ENCODE results near the gene TMEM253. TPM values are rescaled to one million over a fixed set of nuclear protein-coding genes. Genes with fewer than 3 reads are reported as not detected.
A peak's percentile ranks its signal among the peaks of the same experiment; 100 is the strongest.

TMEM253 gene
- total RNA-seq, 4 donors from 2014 or later: 0.81 to 3.1 (median 2.8) TPM; not detected in 1

DNA sequence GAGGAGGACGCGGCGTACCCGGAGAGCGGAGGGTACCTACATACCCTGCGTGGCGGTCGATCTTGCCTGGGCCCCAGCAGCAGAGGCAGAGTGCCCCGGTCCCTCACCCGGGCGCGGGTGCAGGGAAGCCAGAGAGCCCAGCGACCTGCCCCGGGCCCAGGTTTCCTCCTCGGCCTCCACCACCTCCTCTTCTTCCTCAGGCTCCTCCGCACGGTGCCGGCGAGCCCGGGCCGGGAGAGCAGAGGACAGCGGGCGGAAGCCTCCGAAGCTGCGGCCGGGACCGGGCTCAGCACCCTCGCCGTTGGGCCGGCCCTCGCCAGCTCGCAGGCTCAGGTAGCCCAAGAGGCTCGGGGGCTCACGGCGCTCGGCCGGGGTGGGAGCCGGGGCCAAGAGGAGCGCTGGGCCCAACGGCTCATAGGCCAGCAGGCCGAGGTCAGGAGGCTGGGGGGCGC lies 9.0 kb upstream of the TMEM253 start:
- intact Hi-C loops (cut with DNase I): loop anchor here (2.0 to 5.0 kb wide), 2 partner anchors 23 to 75 kb away; no protein-coding TSS in a partner anchor
- H3K27me3 ChIP-seq: no peaks in the 10 kb centered on the region
- DNase-seq: peak; percentile 46 to 62
- 36 to 37% methylated on average over 22 of the region's 42 CpGs for WGBS, 2 donors
- TF ChIP-seq POLR2A (IDR thresholded peaks at IDR 0.05): no peak
- no peak for TF ChIP-seq CTCF (IDR thresholded peaks at IDR 0.05)
- H3K9me3 ChIP-seq: no peaks in the 10 kb centered on the region
- H3K27ac ChIP-seq: peak overlapping the region; percentile 83 to 98 (median 96)
- H3K4me3 ChIP-seq (replicated peaks in 1 of 3): peak overlapping the region in 1 of 3 donors; percentile 11
- peaks cover 11 to 15% of the 10 kb centered on the region in 2 donors for H3K36me3 ChIP-seq
- peaks cover 31 to 50% of the 10 kb centered on the region in 2 donors for H3K4me1 ChIP-seq

DNA sequence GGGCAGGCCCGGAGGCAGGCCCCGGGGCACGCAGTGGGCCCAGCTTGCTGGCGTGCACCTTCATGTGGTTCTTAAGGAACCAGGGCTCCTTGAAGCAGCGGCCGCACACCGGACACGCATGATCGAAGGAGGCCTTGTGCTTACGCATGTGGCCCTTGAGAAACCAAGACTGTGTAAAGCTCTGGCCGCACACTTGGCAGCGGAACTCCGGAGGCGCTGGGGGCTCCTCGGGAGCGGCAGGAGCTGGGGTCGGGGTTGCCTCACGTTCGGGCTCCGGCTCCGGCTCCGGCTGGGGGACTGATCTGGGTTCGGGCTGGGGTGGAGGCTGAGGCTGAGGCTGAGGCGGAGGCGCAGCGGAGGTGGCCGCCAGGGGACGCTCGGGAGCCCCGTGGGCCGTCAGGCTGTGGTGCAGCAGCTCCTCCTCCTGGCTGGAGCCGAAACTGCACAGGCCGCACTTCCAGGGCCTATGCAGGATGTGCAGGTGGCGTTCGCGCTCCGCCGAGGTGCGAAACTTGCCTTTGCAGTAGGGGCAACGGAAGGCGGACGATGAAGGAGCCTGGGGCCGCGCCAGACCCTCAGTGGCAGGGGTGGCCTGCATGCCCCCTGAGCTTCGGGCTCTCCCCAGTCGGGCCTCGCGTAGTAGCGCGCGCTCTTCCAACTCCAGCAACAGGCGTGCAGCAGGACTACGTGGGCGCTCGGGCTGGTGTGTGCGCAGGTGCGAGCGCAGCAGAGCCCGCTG lies 8.4 kb upstream of the TMEM253 start:
- Histone ChIP-seq H3K27me3 (no peaks in the 10 kb centered on the region), H3K27ac (peak overlapping the region; percentile 83 to 98 (median 96)), H3K4me3 (replicated peaks in 1 of 3) (peak overlapping the region in 1 of 3 donors; percentile 11), H3K36me3 (peaks cover 11 to 15% of the 10 kb centered on the region in 2 donors), H3K4me1 (peaks cover 35 to 56% of the 10 kb centered on the region in 2 donors), H3K9me3 (no peaks in the 10 kb centered on the region)
- WGBS, 2 donors: 40 to 46% methylated on average over 18 to 35 of the region's 59 CpGs
- intact Hi-C loops (cut with DNase I): loop anchor here (2.0 to 5.0 kb wide), 2 partner anchors 24 to 75 kb away; no protein-coding TSS in a partner anchor
- TF ChIP-seq POLR2A (IDR thresholded peaks at IDR 0.05) (peak in 1 of 2 donors; percentile 85), CTCF (IDR thresholded peaks at IDR 0.05) (peak; percentile 99 to 100 (median 100))
- DNase-seq: peak; percentile 94 to 95

GRCh38 chr14:21093018-21093417 lies 7.8 kb upstream of the TMEM253 start:
- intact Hi-C loops (cut with DNase I): loop anchor here (2.0 to 5.0 kb wide), 2 partner anchors 24 to 76 kb away; no protein-coding TSS in a partner anchor
- peaks cover 39 to 57% of the 10 kb centered on the region in 2 donors for H3K4me1 ChIP-seq
- no peak for TF ChIP-seq POLR2A (IDR thresholded peaks at IDR 0.05)
- TF ChIP-seq CTCF (IDR thresholded peaks at IDR 0.05): no peak

GRCh38 chr14:21093769-21094681 lies 6.8 kb upstream of the TMEM253 start:
- intact Hi-C loops (cut with DNase I): loop anchor here (2.0 to 5.0 kb wide), 2 partner anchors 25 to 77 kb away; no protein-coding TSS in a partner anchor
- peaks cover 41 to 59% of the 10 kb centered on the region in 2 donors for H3K4me1 ChIP-seq
- no peaks in the 10 kb centered on the region for H3K9me3 ChIP-seq
- H3K4me3 ChIP-seq (replicated peaks in 1 of 3): no peak overlapping the region
- peak; percentile 65 to 73 for DNase-seq
- peak overlapping the region; percentile 25 to 44 (median 38) for H3K27ac ChIP-seq
- TF ChIP-seq CTCF (IDR thresholded peaks at IDR 0.05) (peak in 1 of 6 experiments; percentile 14), POLR2A (IDR thresholded peaks at IDR 0.05) (peak in 1 of 2 donors; percentile 19)
- no peaks in the 10 kb centered on the region for H3K27me3 ChIP-seq
- H3K36me3 ChIP-seq: peaks cover 3 to 15% of the 10 kb centered on the region in 2 donors
- WGBS, 2 donors: 38% methylated on average over 7 of the region's 7 CpGs

More at GRCh38 chr14:21093018-21093417, 7.8 kb upstream of the TMEM253 start:
- Histone ChIP-seq H3K9me3 (no peaks in the 10 kb centered on the region), H3K36me3 (peaks cover 10 to 15% of the 10 kb centered on the region in 2 donors), H3K27ac (peak overlapping the region in 2 of 3 donors; percentile 25 to 96), H3K27me3 (no peaks in the 10 kb centered on the region), H3K4me3 (replicated peaks in 1 of 3) (no peak overlapping the region)
- WGBS, 2 donors: 71 to 77% methylated on average over 30 to 32 of the region's 36 CpGs
- DNase-seq: no peak

All from thyroid gland (tissue), 4 donors.